Measurements from ENCODE around the gene BCAS3. TPM values are rescaled to one million over a fixed set of nuclear protein-coding genes. Genes with fewer than 3 reads are reported as not detected.

BCAS3 gene
- total RNA-seq, 4 donors from 2014 or later, result 42.1 to 84.7 (median 54.1) TPM

DNA sequence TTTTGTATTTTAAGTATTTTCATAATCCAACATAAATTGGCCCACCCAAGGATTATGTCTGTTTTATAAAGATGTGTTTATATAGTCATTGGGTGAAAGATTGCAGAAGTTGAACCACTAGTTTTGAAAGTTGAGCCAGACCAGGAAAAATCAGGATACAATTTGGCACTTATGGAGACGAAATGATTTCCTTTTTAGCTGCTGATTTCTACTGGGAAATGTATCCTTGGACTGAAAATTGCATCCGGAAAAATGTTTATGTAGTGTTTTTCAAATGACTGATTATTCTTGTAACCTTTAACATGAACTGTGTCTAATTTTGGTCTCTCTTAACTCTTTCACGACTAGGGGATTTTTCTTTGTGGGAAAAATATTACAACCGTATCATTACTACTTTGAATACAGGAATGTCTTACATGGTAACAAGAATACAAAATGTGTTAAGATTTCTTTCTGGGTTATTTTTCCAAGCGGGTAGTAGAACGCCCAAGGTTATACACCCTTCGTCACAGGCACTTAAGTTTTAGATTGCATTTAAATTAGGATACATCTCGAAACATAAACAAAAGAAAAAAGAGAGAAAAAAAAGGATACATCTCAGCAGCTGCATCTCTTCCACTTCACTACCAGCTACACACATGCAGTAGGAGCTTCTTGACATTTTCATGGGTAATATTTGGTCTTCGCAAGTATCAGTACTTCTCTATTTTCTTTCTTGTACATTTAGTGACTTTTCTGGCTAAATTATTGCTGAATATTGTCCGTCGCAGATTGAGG, 449.0 kb downstream of the BCAS3 start:
- TF ChIP-seq, protein P1, sequence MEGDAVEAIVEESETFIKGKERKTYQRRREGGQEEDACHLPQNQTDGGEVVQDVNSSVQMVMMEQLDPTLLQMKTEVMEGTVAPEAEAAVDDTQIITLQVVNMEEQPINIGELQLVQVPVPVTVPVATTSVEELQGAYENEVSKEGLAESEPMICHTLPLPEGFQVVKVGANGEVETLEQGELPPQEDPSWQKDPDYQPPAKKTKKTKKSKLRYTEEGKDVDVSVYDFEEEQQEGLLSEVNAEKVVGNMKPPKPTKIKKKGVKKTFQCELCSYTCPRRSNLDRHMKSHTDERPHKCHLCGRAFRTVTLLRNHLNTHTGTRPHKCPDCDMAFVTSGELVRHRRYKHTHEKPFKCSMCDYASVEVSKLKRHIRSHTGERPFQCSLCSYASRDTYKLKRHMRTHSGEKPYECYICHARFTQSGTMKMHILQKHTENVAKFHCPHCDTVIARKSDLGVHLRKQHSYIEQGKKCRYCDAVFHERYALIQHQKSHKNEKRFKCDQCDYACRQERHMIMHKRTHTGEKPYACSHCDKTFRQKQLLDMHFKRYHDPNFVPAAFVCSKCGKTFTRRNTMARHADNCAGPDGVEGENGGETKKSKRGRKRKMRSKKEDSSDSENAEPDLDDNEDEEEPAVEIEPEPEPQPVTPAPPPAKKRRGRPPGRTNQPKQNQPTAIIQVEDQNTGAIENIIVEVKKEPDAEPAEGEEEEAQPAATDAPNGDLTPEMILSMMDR (IDR thresholded peaks at IDR 0.05), result no peak
- TF ChIP-seq POLR2A (IDR thresholded peaks at IDR 0.05), result no peak
- intact Hi-C loops (cut with DNase I; ENCODE audit: low total_unique reads), result no loop called here
- 83 to 89% methylated on average over 11 of the region's 11 CpGs for WGBS, 2 donors
- no peak for DNase-seq (ENCODE audit: low spot score in 2 of 2)
- H3K4me3 ChIP-seq (ENCODE audit: low read depth, poor library complexity, severe bottlenecking), result no peak overlapping the region

GRCh38 chr17:61127960-61128359, 450.3 kb downstream of the BCAS3 start:
- DNase-seq (ENCODE audit: low spot score in 2 of 2), result no peak
- intact Hi-C loops (cut with DNase I; ENCODE audit: low total_unique reads), result no loop called here
- WGBS, 2 donors, result 74 to 81% methylated on average over 2 of the region's 2 CpGs
- TF ChIP-seq POLR2A (IDR thresholded peaks at IDR 0.05), result no peak
- TF ChIP-seq, protein P1 (IDR thresholded peaks at IDR 0.05), result no peak
- H3K4me3 ChIP-seq (ENCODE audit: low read depth, poor library complexity, severe bottlenecking), result no peak overlapping the region

DNA sequence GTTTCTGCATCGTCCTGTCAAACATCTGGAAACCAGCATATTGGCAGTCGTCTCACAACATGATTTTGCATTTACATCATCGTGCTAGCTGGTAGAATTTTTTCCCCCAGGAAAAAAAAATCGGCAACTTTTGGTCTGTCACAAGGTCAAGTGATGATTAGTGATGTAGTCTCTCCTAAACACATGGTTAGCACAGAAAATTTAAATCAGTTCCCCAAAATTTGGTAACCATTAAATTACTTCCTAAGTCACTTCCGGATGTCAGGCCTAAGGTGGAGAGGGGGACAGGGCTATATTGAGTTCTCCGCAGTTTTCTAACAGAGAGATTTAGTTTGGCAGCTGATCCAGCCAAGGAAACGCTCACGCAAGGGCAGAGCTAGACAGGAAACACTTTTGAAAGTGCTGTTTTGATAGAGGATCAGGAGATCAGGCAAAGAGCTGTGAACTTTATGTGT, 451.0 kb downstream of the BCAS3 start:
- 41 to 53% methylated on average over 8 of the region's 8 CpGs for WGBS, 2 donors
- DNase-seq (ENCODE audit: low spot score in 2 of 2), result no peak
- H3K4me3 ChIP-seq (ENCODE audit: low read depth, poor library complexity, severe bottlenecking), result no peak overlapping the region
- intact Hi-C loops (cut with DNase I; ENCODE audit: low total_unique reads), result no loop called here
- TF ChIP-seq, protein P1 (IDR thresholded peaks at IDR 0.05), result no peak
- TF ChIP-seq POLR2A (IDR thresholded peaks at IDR 0.05), result no peak

GRCh38 chr17:61129267-61130254, 451.9 kb downstream of the BCAS3 start:
- WGBS, 2 donors, result 83 to 88% methylated on average over 7 of the region's 7 CpGs
- intact Hi-C loops (cut with DNase I; ENCODE audit: low total_unique reads), result no loop called here
- no peak for TF ChIP-seq POLR2A (IDR thresholded peaks at IDR 0.05)
- TF ChIP-seq, protein P1 (IDR thresholded peaks at IDR 0.05), result no peak
- H3K4me3 ChIP-seq (ENCODE audit: low read depth, poor library complexity, severe bottlenecking), result no peak overlapping the region
- no peak for DNase-seq (ENCODE audit: low spot score in 2 of 2)

- no peak for DNase-seq (ENCODE audit: low spot score in 2 of 2)
- no peak overlapping the region for H3K4me3 ChIP-seq (ENCODE audit: low read depth, poor library complexity, severe bottlenecking)
- 91% methylated on average over 4 of the region's 4 CpGs for WGBS, 2 donors
- intact Hi-C loops (cut with DNase I; ENCODE audit: low total_unique reads), result no loop called here
- TF ChIP-seq, protein P1 (IDR thresholded peaks at IDR 0.05), result no peak
- no peak for TF ChIP-seq POLR2A (IDR thresholded peaks at IDR 0.05)
These were observed 452.7 kb downstream of the BCAS3 start for GRCh38 chr17:61130330-61130729.

Data from lower leg skin (tissue), 4 donors.